ENCODE results near the gene RNF138. TPM values are rescaled to one million over a fixed set of nuclear protein-coding genes. Genes with fewer than 3 reads are reported as not detected.
"Not testable (repeated sequence)": the region's sequence is repeated elsewhere in the genome, so short reads cannot be mapped to it uniquely, and the experiment has no call there.

RNF138 gene
- polyA plus RNA-seq, 1 donor (not counting 4 experiments of a cell fraction or from before 2014, with no cell fraction given), result 18.0 TPM

- FAIRE-seq, result no peak
Measured at GRCh38 chr18:32083781-32084180, 7.9 kb upstream of the RNF138 start.

GRCh38 chr18:32086881-32087280, 4.8 kb upstream of the RNF138 start:
- dilution Hi-C loops (cut with MboI; ENCODE audit: extremely low pct_ligation_motif_present, low sequenced_read_pairs), result no loop called here
- peak; percentile 29 for FAIRE-seq
- H3K9me1 ChIP-seq (ENCODE audit: control insufficient read depth, extremely low read depth, insufficient read depth, low read length), result no peaks in the 10 kb centered on the region

More at GRCh38 chr18:32083781-32084180, 7.9 kb upstream of the RNF138 start:
- Histone ChIP-seq H3K27ac (ENCODE audit: control insufficient read depth, insufficient read depth, low read length) (no peak overlapping the region), H4K20me1 (ENCODE audit: control insufficient read depth, extremely low read depth, insufficient read depth, low read length) (no peaks in the 10 kb centered on the region), H3K79me2 (ENCODE audit: control insufficient read depth, insufficient read depth, low read length) (no peaks in the 10 kb centered on the region), H3K9me1 (ENCODE audit: control insufficient read depth, extremely low read depth, insufficient read depth, low read length) (no peaks in the 10 kb centered on the region), H3K27me3 (ENCODE audit: control insufficient read depth, extremely low read depth, insufficient read depth, low read length) (no peaks in the 10 kb centered on the region), H3K9ac (ENCODE audit: control insufficient read depth, extremely low read depth, insufficient read depth, low read length) (no peak overlapping the region), H2AFZ (ENCODE audit: control insufficient read depth, low read length) (no peak overlapping the region), H3K4me3 (ENCODE audit: control insufficient read depth in 2 of 3, extremely low read depth in 1 of 3, insufficient read depth in 2 of 3, low read depth in 1 of 3, low read length in 3 of 3) (no peak overlapping the region), H3K9me3 (ENCODE audit: control insufficient read depth, low read depth, low read length) (no peaks in the 10 kb centered on the region), H3K36me3 (ENCODE audit: control insufficient read depth in 2 of 2, extremely low read depth in 1 of 2, insufficient read depth in 2 of 2, low read length in 2 of 2) (no peaks in the 10 kb centered on the region), H3K4me2 (ENCODE audit: control insufficient read depth, extremely low read depth, insufficient read depth, low read depth, low read length) (no peak overlapping the region), H3K4me1 (ENCODE audit: control insufficient read depth, extremely low read depth, insufficient read depth, low read length) (peaks cover 24% of the 10 kb centered on the region)
- TF ChIP-seq CTCF (optimal IDR thresholded peaks at IDR 0.05 in 1 of 3, IDR thresholded peaks at IDR 0.05 in 1 of 3, conservative IDR thresholded peaks at IDR 0.05 in 1 of 3; ENCODE audit: extremely low read depth in 1 of 3, insufficient read depth in 2 of 3, low read length in 3 of 3) (no peak), EZH2 (IDR thresholded peaks at IDR 0.05; ENCODE audit: low read length) (no peak)
- dilution Hi-C loops (cut with MboI; ENCODE audit: extremely low pct_ligation_motif_present, low sequenced_read_pairs), result no loop called here
- no peak for DNase-seq (ENCODE audit: low read depth, low spot score)

GRCh38 chr18:32090831-32091230, 843 bp upstream of the RNF138 start:
- H2AFZ ChIP-seq (ENCODE audit: control insufficient read depth, low read length); H3K36me3 ChIP-seq (ENCODE audit: control insufficient read depth in 2 of 2, extremely low read depth in 1 of 2, insufficient read depth in 2 of 2, low read length in 2 of 2); H3K27me3 ChIP-seq (ENCODE audit: control insufficient read depth, extremely low read depth, insufficient read depth, low read length); DNase-seq (ENCODE audit: low read depth, low spot score); H3K4me3 ChIP-seq (ENCODE audit: control insufficient read depth in 2 of 3, extremely low read depth in 1 of 3, insufficient read depth in 2 of 3, low read depth in 1 of 3, low read length in 3 of 3); H3K27ac ChIP-seq (ENCODE audit: control insufficient read depth, insufficient read depth, low read length); FAIRE-seq; H3K9me3 ChIP-seq (ENCODE audit: control insufficient read depth, low read depth, low read length); H3K9ac ChIP-seq (ENCODE audit: control insufficient read depth, extremely low read depth, insufficient read depth, low read length); H3K4me2 ChIP-seq (ENCODE audit: control insufficient read depth, extremely low read depth, insufficient read depth, low read depth, low read length); H4K20me1 ChIP-seq (ENCODE audit: control insufficient read depth, extremely low read depth, insufficient read depth, low read length); H3K9me1 ChIP-seq (ENCODE audit: control insufficient read depth, extremely low read depth, insufficient read depth, low read length); dilution Hi-C loops (cut with MboI; ENCODE audit: extremely low pct_ligation_motif_present, low sequenced_read_pairs): not testable (repeated sequence)
- H3K4me1 ChIP-seq (ENCODE audit: control insufficient read depth, extremely low read depth, insufficient read depth, low read length), result peaks cover 24% of the 10 kb centered on the region
- peaks cover 33% of the 10 kb centered on the region for H3K79me2 ChIP-seq (ENCODE audit: control insufficient read depth, insufficient read depth, low read length)

More at GRCh38 chr18:32086881-32087280, 4.8 kb upstream of the RNF138 start:
- H2AFZ ChIP-seq (ENCODE audit: control insufficient read depth, low read length), result no peak overlapping the region
- no peaks in the 10 kb centered on the region for H3K9me3 ChIP-seq (ENCODE audit: control insufficient read depth, low read depth, low read length)
- no peak overlapping the region for H3K9ac ChIP-seq (ENCODE audit: control insufficient read depth, extremely low read depth, insufficient read depth, low read length)
- no peaks in the 10 kb centered on the region for H4K20me1 ChIP-seq (ENCODE audit: control insufficient read depth, extremely low read depth, insufficient read depth, low read length)
- no peak overlapping the region for H3K4me3 ChIP-seq (ENCODE audit: control insufficient read depth in 2 of 3, extremely low read depth in 1 of 3, insufficient read depth in 2 of 3, low read depth in 1 of 3, low read length in 3 of 3)
- TF ChIP-seq EZH2 (IDR thresholded peaks at IDR 0.05; ENCODE audit: low read length) (no peak), CTCF (optimal IDR thresholded peaks at IDR 0.05 in 1 of 3, IDR thresholded peaks at IDR 0.05 in 1 of 3, conservative IDR thresholded peaks at IDR 0.05 in 1 of 3; ENCODE audit: extremely low read depth in 1 of 3, insufficient read depth in 2 of 3, low read length in 3 of 3) (no peak)
- no peaks in the 10 kb centered on the region for H3K27me3 ChIP-seq (ENCODE audit: control insufficient read depth, extremely low read depth, insufficient read depth, low read length)
- no peak overlapping the region for H3K4me2 ChIP-seq (ENCODE audit: control insufficient read depth, extremely low read depth, insufficient read depth, low read depth, low read length)
- DNase-seq (ENCODE audit: low read depth, low spot score), result peak; percentile 42
- H3K4me1 ChIP-seq (ENCODE audit: control insufficient read depth, extremely low read depth, insufficient read depth, low read length), result peaks cover 24% of the 10 kb centered on the region
- H3K79me2 ChIP-seq (ENCODE audit: control insufficient read depth, insufficient read depth, low read length), result no peaks in the 10 kb centered on the region
- no peak overlapping the region for H3K27ac ChIP-seq (ENCODE audit: control insufficient read depth, insufficient read depth, low read length)
- no peaks in the 10 kb centered on the region for H3K36me3 ChIP-seq (ENCODE audit: control insufficient read depth in 2 of 2, extremely low read depth in 1 of 2, insufficient read depth in 2 of 2, low read length in 2 of 2)
